Esophagus squamous epithelium (tissue), 5 donors: ENCODE measurements around the gene ARL4A. TPM values are rescaled to one million over a fixed set of nuclear protein-coding genes. Genes with fewer than 3 reads are reported as not detected.
"Not testable (repeated sequence)": the region's sequence is repeated elsewhere in the genome, so short reads cannot be mapped to it uniquely, and the experiment has no call there.

Experiments used
- DNase-seq: peaks from one replicate; lab custom pipeline; 2025; lab: John Stamatoyannopoulos, UW
- H3K27ac ChIP-seq, 4 donors: fragments of 200-600 bp; sonication (generic); one replicate each; pipeline ENCODE4 v1.5.1; 2016 to 2019; ENCODE audit warnings: mild to moderate bottlenecking in 1 of 4
- H3K27me3 ChIP-seq, 4 donors: fragments of 200-600 bp; sonication (generic); 1 replicate in 3 of 4; 2 replicates in 1 of 4; pipeline versions ENCODE4 v1.5.1 to v1.6.0; 2017 to 2021; ENCODE audit warnings: antibody characterized with exemption in 1 of 4
- H3K36me3 ChIP-seq, 3 donors: fragments of 200-600 bp; sonication (generic); one replicate each; pipeline ENCODE4 v1.5.1; 2016 to 2019
- H3K4me1 ChIP-seq, 3 donors: fragments of 200-600 bp; sonication (generic); one replicate each; pipeline ENCODE4 v1.5.1; 2017 to 2019
- H3K4me3 ChIP-seq, 4 donors: fragments of 200-600 bp; sonication (generic); 1 replicate in 3 of 4; 2 replicates in 1 of 4; pipeline ENCODE4 v1.5.1; 2016 to 2019; ENCODE audit warnings: mild to moderate bottlenecking in 2 of 4, moderate library complexity in 1 of 4
- H3K9me3 ChIP-seq, 3 donors: fragments of 200-600 bp; sonication (generic); one replicate each; pipeline ENCODE4 v1.5.1; 2016 to 2019
- CTCF ChIP-seq, 6 experiments: fragments of 450-650 bp in 4 of 6; fragments of 200-600 bp in 2 of 6; sonication (generic) in 2 of 6; IDR thresholded peaks; one replicate each; pipeline ENCODE4 v1.5.1; 2016 to 2019; ENCODE audit warnings: antibody characterized with exemption in 6 of 6, mild to moderate bottlenecking in 4 of 6, moderate library complexity in 4 of 6
- POLR2A ChIP-seq, 4 donors: fragments of 450-650 bp; IDR thresholded peaks; one replicate each; pipeline ENCODE4 v1.6.1; 2017; ENCODE audit warnings: antibody characterized with exemption in 4 of 4, mild to moderate bottlenecking in 4 of 4, moderate library complexity in 3 of 4
- WGBS, 2 donors: methylation state at CpG; one replicate each; pipeline ENCODE4 v1.1.5; 2018; 5-methylcytosine and 5-hydroxymethylcytosine counted together
- intact Hi-C: fragments of 100-400 bp; cut with DNase I; formaldehyde crosslinking; loops from one replicate; pipeline ENCODE4 v1.15.0; 2022
- total RNA-seq, 4 donors: library from RNA; depleted of rRNA; stranded (reverse); fragments of >200 nt; gene quantifications; one replicate each; pipeline ENCODE4 v1.1.0, GENCODE V29; 2016
- donor health status: DM: yes; HTN: yes; CAD: no.

Gene ARL4A
- total RNA-seq, 4 donors from 2014 or later: 40.5 to 102 (median 48.5) TPM

- no peak overlapping the region for H3K27ac ChIP-seq
- no peaks in the 10 kb centered on the region for H3K27me3 ChIP-seq
- 60 to 64% methylated on average over 3 of the region's 3 CpGs for WGBS, 2 donors
- H3K9me3 ChIP-seq: no peaks in the 10 kb centered on the region
- TF ChIP-seq CTCF (IDR thresholded peaks at IDR 0.05): no peak
- TF ChIP-seq POLR2A (IDR thresholded peaks at IDR 0.05): no peak
- no peak for DNase-seq
- H3K4me1 ChIP-seq: peaks cover 0 to 18% (median 0%) of the 10 kb centered on the region in 3 donors
- H3K4me3 ChIP-seq: no peak overlapping the region
- no peaks in the 10 kb centered on the region for H3K36me3 ChIP-seq
- intact Hi-C loops: no loop called here
These were observed 34.3 kb upstream of the ARL4A start for GRCh38 chr7:12653110-12653509.

DNA sequence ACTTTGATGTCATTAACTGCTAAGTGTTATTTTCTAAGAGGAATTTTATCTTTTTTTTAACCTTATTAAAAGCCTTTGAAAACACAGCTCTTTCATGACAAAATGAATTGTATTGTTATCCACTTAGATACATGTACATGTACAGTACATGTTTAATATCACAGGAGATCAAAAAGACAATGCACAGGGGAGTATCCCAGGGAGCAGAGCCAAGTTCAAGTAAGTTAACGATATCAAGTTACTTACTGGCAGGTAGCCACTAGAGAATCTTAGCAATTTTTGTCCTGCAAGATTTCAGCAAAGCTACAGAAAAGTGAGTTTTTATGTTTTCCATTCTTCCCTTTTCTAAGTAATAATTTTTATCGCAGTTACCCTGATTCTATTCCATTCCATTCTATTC is 33.9 kb upstream of the ARL4A start:
- no peak overlapping the region for H3K27ac ChIP-seq
- DNase-seq: no peak
- WGBS, 2 donors: 49 to 61% methylated on average over 2 of the region's 2 CpGs
- H3K4me3 ChIP-seq: no peak overlapping the region
- no peaks in the 10 kb centered on the region for H3K36me3 ChIP-seq
- intact Hi-C loops: no loop called here
- H3K9me3 ChIP-seq: no peaks in the 10 kb centered on the region
- no peak for TF ChIP-seq CTCF (IDR thresholded peaks at IDR 0.05)
- TF ChIP-seq POLR2A (IDR thresholded peaks at IDR 0.05): no peak
- H3K4me1 ChIP-seq: peaks cover 0 to 15% (median 0%) of the 10 kb centered on the region in 3 donors
- no peaks in the 10 kb centered on the region for H3K27me3 ChIP-seq

DNA sequence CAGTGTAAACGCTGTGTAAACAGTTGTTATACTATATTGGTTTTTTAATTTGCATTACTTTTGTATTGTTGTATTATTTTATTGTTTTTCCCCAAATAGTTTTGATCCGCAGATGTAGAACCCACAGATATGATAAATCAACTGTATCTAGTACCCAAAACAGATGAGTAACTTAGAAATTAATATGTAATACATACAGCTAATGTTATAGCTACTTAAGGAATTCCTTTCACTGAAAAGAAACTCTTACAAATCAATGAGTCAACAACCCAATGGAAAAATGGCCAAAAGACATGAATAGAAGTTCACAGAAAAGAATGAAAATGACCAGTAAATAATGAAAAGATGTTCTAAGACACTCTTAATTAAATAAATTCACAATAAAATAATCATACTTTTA is 32.3 kb upstream of the ARL4A start:
- H3K27ac ChIP-seq: no peak overlapping the region
- H3K4me1 ChIP-seq: peaks cover 0 to 6% (median 0%) of the 10 kb centered on the region in 3 donors
- no peak for DNase-seq
- no peak overlapping the region for H3K4me3 ChIP-seq
- TF ChIP-seq POLR2A (IDR thresholded peaks at IDR 0.05) (no peak), CTCF (IDR thresholded peaks at IDR 0.05) (no peak)
- no peaks in the 10 kb centered on the region for H3K27me3 ChIP-seq
- H3K9me3 ChIP-seq: no peaks in the 10 kb centered on the region
- no peaks in the 10 kb centered on the region for H3K36me3 ChIP-seq
- intact Hi-C loops: no loop called here
- 89% methylated on average over 2 of the region's 2 CpGs for WGBS, 2 donors

GRCh38 chr7:12660423-12660822 is 27.0 kb upstream of the ARL4A start:
- H3K4me1 ChIP-seq, H3K9me3 ChIP-seq, H3K36me3 ChIP-seq, H3K27me3 ChIP-seq, intact Hi-C loops, H3K4me3 ChIP-seq, DNase-seq: not testable (repeated sequence)
- 38 to 41% methylated on average over 8 of the region's 8 CpGs for WGBS, 2 donors
- H3K27ac ChIP-seq: peak overlapping the region in 3 of 4 donors; percentile 19 to 60 (median 51)

DNA sequence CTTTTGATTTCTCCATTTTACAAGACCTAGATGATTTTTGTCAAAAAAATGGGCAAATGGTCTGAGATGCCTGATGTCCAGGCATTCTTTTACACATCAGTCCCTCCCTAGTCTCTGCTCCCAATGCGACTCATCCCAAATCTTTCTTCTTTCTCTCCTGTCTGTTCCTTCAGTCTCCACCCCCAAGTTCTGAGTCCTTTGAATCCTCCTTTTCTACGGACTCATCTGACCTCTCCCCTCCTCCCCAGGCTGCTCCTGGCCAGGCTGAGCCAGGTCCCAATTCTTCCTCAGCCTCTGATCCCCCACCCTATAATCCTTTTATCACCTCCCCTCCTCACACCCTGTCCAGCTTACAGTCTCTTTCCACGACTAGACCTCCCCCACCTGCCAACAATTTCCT is 26.4 kb upstream of the ARL4A start:
- whole genome bisulfite sequencing, 2 donors: 50 to 68% methylated on average over 3 of the region's 3 CpGs
- peak overlapping the region in 3 of 4 donors; percentile 19 to 60 (median 51) for H3K27ac ChIP-seq
- H3K9me3 ChIP-seq, DNase-seq, H3K36me3 ChIP-seq, H3K4me1 ChIP-seq, intact Hi-C loops, H3K4me3 ChIP-seq, H3K27me3 ChIP-seq: not testable (repeated sequence)

DNA sequence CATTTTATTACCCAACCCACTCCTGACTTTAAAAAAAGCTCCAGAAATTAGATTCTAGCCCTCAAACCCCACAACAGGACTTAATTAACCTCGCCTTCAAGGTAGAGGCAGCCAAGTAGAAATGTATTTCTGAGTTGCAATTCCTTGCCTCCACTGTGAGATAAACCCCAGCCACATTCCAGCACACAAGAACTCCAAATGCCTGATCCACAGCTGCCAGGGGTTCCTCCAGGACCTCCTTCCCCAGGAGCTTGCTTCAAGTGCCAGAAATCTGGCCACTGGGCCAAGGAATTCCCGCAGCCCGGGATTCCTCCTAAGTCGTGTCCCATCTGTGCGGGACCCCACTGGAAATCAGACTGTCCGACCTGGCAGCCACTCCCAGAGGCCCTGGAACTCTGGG is 25.9 kb upstream of the ARL4A start:
- Histone ChIP-seq H3K27ac (peak overlapping the region in 2 of 4 donors; percentile 44 to 60), H3K36me3 (no peaks in the 10 kb centered on the region), H3K4me3 (no peak overlapping the region), H3K27me3 (no peaks in the 10 kb centered on the region), H3K4me1 (peaks cover 0 to 9% (median 0%) of the 10 kb centered on the region in 3 donors), H3K9me3 (no peaks in the 10 kb centered on the region)
- no peak for DNase-seq
- TF ChIP-seq CTCF (IDR thresholded peaks at IDR 0.05): no peak
- TF ChIP-seq POLR2A (IDR thresholded peaks at IDR 0.05): no peak
- intact Hi-C loops: no loop called here
- 78 to 87% methylated on average over 3 to 6 of the region's 6 CpGs for WGBS, 2 donors
